GM12878 (cell line): Measurements from ENCODE around the gene WWP2. TPM values are rescaled to one million over a fixed set of nuclear protein-coding genes. Genes with fewer than 3 reads are reported as not detected.

Experiments used
- ATAC-seq: fragments of 200-7000 bp; cut with Tn5 transposase; 3 replicates; pipeline ENCODE4 v1.9.1; 2020; ENCODE audit warnings: mild to moderate bottlenecking, moderate library complexity
- BruUV-seq: library from RNA; stranded (reverse); fragments of 400-500 nt; replicated peaks from 2 replicates; lab custom pipeline; 2021; lab: Mats Ljungman, UMichigan
- CTCF ChIA-PET: fragments of 300-600 bp; sonication (Branson Sonifier 250); formaldehyde crosslinking; extraction: SDS; loops from one replicate; lab custom pipeline; 2021; ENCODE audit warnings: inconsistent platforms; lab: Yijun Ruan, JAX
- POLR2A ChIA-PET: fragments of 350-600 bp; formaldehyde crosslinking; extraction: SDS; loops from one replicate; lab custom pipeline; 2021; ENCODE audit warnings: inconsistent platforms; lab: Charles Lee
- RAD21 ChIA-PET: fragments of 300-600 bp; sonication (Branson Sonifier 250); formaldehyde crosslinking; loops from one replicate; lab custom pipeline; 2023; ENCODE audit warnings: antibody characterized with exemption; ENCODE audit not compliant: unreplicated experiment; lab: Charles Lee
- SMC1A ChIA-PET: fragments of 300-600 bp; sonication (Branson Sonifier 250); formaldehyde crosslinking; loops from one replicate; lab custom pipeline; 2023; ENCODE audit not compliant: unreplicated experiment, uncharacterized antibody; lab: Charles Lee
- DNase-seq: peaks from one replicate; pipeline ENCODE4 v3.0.0-alpha.2; 2011; ENCODE audit warnings: low read depth, low spot score
- FAIRE-seq: peaks from 3 replicates; lab custom pipeline; 2011; peaks lifted over from hg19 to GRCh38; lab: Jason Lieb, UNC
- H2AFZ ChIP-seq: 2 replicates; pipeline ENCODE4 v1.6.0; 2011; ENCODE audit warnings: low read depth, low read length, control low read depth; ENCODE audit not compliant: control insufficient read depth
- H3K27ac ChIP-seq: 2 replicates; pipeline ENCODE4 v1.5.1; 2011; ENCODE audit warnings: control low read depth; ENCODE audit not compliant: control insufficient read depth, insufficient read depth
- H3K27me3 ChIP-seq, 2 experiments: replicated peaks in 1 of 2; 2 replicates each; pipeline versions ENCODE4 v1.6.0 to v1.6.1; 2011; ENCODE audit warnings: low read length in 1 of 2; ENCODE audit not compliant: control insufficient read depth in 2 of 2, insufficient read depth in 2 of 2
- H3K36me3 ChIP-seq, 2 experiments: 2 replicates each; pipeline ENCODE4 v1.5.1; 2011; ENCODE audit warnings: low read length in 1 of 2; ENCODE audit not compliant: control insufficient read depth in 2 of 2, insufficient read depth in 2 of 2
- H3K4me1 ChIP-seq: 2 replicates; pipeline ENCODE4 v1.6.1; 2011; ENCODE audit warnings: mild to moderate bottlenecking, low read length, moderate library complexity, mixed read lengths; ENCODE audit not compliant: control insufficient read depth, insufficient read depth
- H3K4me2 ChIP-seq: 2 replicates; pipeline ENCODE4 v1.6.0; 2011; ENCODE audit warnings: control low read depth; ENCODE audit not compliant: control insufficient read depth, insufficient read depth
- H3K4me3 ChIP-seq: fragments of 200-600 bp; sonication (generic); 2 replicates; pipeline ENCODE4 v1.5.1; 2016
- H3K79me2 ChIP-seq: 2 replicates; pipeline ENCODE4 v1.6.0; 2011; ENCODE audit warnings: low read length; ENCODE audit not compliant: control insufficient read depth, insufficient read depth
- H3K9ac ChIP-seq: 2 replicates; pipeline ENCODE4 v1.8.0; 2011; ENCODE audit warnings: low read length, control low read depth, mixed read lengths; ENCODE audit not compliant: control insufficient read depth, insufficient read depth
- H3K9me3 ChIP-seq: replicated peaks from 3 replicates; pipeline ENCODE4 v1.5.1; 2011; ENCODE audit warnings: mild to moderate bottlenecking, low read length; ENCODE audit not compliant: control insufficient read depth, insufficient read depth
- H4K20me1 ChIP-seq: 2 replicates; pipeline ENCODE4 v1.6.0; 2011; ENCODE audit not compliant: control insufficient read depth, insufficient read depth
- CHD1 ChIP-seq: IDR thresholded peaks from 2 replicates; pipeline ENCODE4 v1.6.1; 2012; ENCODE audit warnings: low read depth, low read length, improper control_type of control experiment
- IKZF2 ChIP-seq, 2 experiments: fragments of 450-650 bp; IDR thresholded peaks; 2 replicates each; pipeline ENCODE4 v1.6.1; 2017; ENCODE audit warnings: mild to moderate bottlenecking in 2 of 2, moderate library complexity in 2 of 2
- MEF2A ChIP-seq: IDR thresholded peaks from 2 replicates; pipeline ENCODE4 v1.6.1; 2011; ENCODE audit warnings: low read depth, mild to moderate bottlenecking, low read length, moderate library complexity; ENCODE audit not compliant: insufficient read depth
- MEF2B ChIP-seq: fragments of 450-650 bp; IDR thresholded peaks from 2 replicates; pipeline ENCODE4 v1.6.1; 2018; ENCODE audit warnings: mild to moderate bottlenecking, moderate library complexity; ENCODE audit not compliant: partially characterized antibody, poor library complexity, severe bottlenecking
- SIX5 ChIP-seq: IDR thresholded peaks from 2 replicates; pipeline ENCODE4 v1.6.1; 2011; ENCODE audit warnings: mild to moderate bottlenecking, low read depth, low read length, moderate library complexity; ENCODE audit not compliant: severe bottlenecking
- TAF1 ChIP-seq: IDR thresholded peaks from 2 replicates; pipeline ENCODE4 v1.6.1; 2011; ENCODE audit warnings: mild to moderate bottlenecking, low read depth, low read length, borderline replicate concordance
- ZSCAN29 ChIP-seq: fragments of 450-650 bp; IDR thresholded peaks from 2 replicates; pipeline ENCODE4 v1.6.1; 2017; ENCODE audit warnings: mild to moderate bottlenecking, moderate library complexity
- WGBS: methylation state at CpG from one replicate; pipeline ENCODE4 v1.1.6; 2016; ENCODE audit warnings: low lambda C conversion rate; ENCODE audit not compliant: insufficient replicate concordance, insufficient coverage; ENCODE audit errors: missing lambda C conversion rate; 5-methylcytosine and 5-hydroxymethylcytosine counted together
- in situ Hi-C: fragments of 300-500 bp; cut with MboI; formaldehyde crosslinking; loops from 9 replicates; pipeline ENCODE4 v1.14.3; 2018; ENCODE audit warnings: mixed read lengths
- intact Hi-C: fragments of 100-400 bp; cut with micrococcal nuclease; formaldehyde crosslinking; loops from one replicate; pipeline ENCODE4 v1.14.2; 2022; ENCODE audit not compliant: unreplicated experiment
- polyA plus RNA-seq, 11 experiments: library from polyadenylated mRNA; depleted of rRNA in 4 of 11; unstranded in 6 of 11; stranded (reverse) in 5 of 11; fragments of >200 nt; fragmentation: Nextera tagmentation in 4 of 11; fragmentation: Illumina TruSeq in 1 of 11; extraction: Ambion mirVana in 4 of 11; extraction: Trizol in 1 of 11; gene quantifications; 1 replicate in 1 of 11; 2 replicates in 10 of 11; pipeline versions ENCODE4 v1.2.1 to v1.2.3, GENCODE V29; 2011 to 2016; ENCODE audit warnings: inconsistent platforms in 2 of 11, missing spikeins in 2 of 11, low read depth in 1 of 11
- total RNA-seq, 4 experiments: library from RNA; depleted of rRNA in 3 of 4; stranded (reverse); fragments of >200 nt in 3 of 4; fragmentation: Illumina TruSeq in 1 of 4; extraction: Trizol in 1 of 4; gene quantifications; 2 replicates each; pipeline versions ENCODE4 v1.2.1 to v1.2.3, GENCODE V29; 2013 to 2021
- TF ChIP-seq, protein P1 (sequence below): fragments of 450-650 bp; IDR thresholded peaks from 2 replicates; pipeline ENCODE4 v1.6.1; 2018; ENCODE audit warnings: mild to moderate bottlenecking, low read depth, moderate library complexity; ENCODE audit not compliant: partially characterized antibody

Gene WWP2
- total and polyA plus RNA-seq, 10 of the 15 experiments (the other 5 are each of a cell fraction or from before 2014, with no cell fraction given), result 2.8 to 47.0 (median 23.8) TPM

DNA sequence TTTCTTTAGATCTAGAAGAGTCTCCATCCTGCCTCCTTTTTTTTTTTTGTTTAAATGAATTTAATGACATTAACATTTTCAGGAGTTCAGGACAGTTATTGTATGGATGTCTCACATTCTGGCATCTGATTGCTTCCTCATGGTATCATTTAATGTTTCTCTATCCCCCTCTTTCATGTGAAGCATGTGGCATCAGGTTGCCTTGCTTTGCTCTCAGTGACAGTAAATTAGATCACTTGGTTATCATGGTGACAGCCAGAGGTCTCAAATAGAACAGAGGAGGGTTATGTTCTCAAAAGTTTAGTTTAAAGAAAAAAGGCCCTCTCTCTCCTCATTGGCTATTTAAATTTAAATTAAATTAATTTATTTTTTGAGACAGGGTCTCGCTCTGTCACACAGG, 74.1 kb downstream of the WWP2 start:
- Histone ChIP-seq H3K27ac (no peak overlapping the region), H4K20me1 (no peaks in the 10 kb centered on the region), H3K4me2 (no peak overlapping the region), H2AFZ (no peak overlapping the region), H3K36me3 (no peaks in the 10 kb centered on the region), H3K9me3 (no peaks in the 10 kb centered on the region), H3K79me2 (no peaks in the 10 kb centered on the region), H3K27me3 (no peaks in the 10 kb centered on the region), H3K4me1 (peaks cover 2% of the 10 kb centered on the region; the same call in 1 of the 2 replicates), H3K9ac (no peak overlapping the region), H3K4me3 (no peak overlapping the region)
- ATAC-seq (no peak), DNase-seq (no peak), FAIRE-seq (no peak)
- ChIA-PET RAD21 (no interaction called here), CTCF (no interaction called here), SMC1A (no interaction called here), POLR2A (no interaction called here)
- in situ Hi-C loops, result no loop called here
- 93% methylated on average over 1 of the region's 1 CpG for WGBS
- TF ChIP-seq MEF2A, result no peak
- TF ChIP-seq, protein P1, sequence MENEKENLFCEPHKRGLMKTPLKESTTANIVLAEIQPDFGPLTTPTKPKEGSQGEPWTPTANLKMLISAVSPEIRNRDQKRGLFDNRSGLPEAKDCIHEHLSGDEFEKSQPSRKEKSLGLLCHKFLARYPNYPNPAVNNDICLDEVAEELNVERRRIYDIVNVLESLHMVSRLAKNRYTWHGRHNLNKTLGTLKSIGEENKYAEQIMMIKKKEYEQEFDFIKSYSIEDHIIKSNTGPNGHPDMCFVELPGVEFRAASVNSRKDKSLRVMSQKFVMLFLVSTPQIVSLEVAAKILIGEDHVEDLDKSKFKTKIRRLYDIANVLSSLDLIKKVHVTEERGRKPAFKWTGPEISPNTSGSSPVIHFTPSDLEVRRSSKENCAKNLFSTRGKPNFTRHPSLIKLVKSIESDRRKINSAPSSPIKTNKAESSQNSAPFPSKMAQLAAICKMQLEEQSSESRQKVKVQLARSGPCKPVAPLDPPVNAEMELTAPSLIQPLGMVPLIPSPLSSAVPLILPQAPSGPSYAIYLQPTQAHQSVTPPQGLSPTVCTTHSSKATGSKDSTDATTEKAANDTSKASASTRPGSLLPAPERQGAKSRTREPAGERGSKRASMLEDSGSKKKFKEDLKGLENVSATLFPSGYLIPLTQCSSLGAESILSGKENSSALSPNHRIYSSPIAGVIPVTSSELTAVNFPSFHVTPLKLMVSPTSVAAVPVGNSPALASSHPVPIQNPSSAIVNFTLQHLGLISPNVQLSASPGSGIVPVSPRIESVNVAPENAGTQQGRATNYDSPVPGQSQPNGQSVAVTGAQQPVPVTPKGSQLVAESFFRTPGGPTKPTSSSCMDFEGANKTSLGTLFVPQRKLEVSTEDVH, result no peak
- no peak for TF ChIP-seq SIX5
- TF ChIP-seq IKZF2 (IDR thresholded peaks at IDR 0.05), result no peak
- TF ChIP-seq ZSCAN29, result no peak
- no peak for TF ChIP-seq TAF1
- TF ChIP-seq MEF2B, result no peak
- TF ChIP-seq CHD1, result no peak
- intact Hi-C loops, result no loop called here
- BruUV-seq, result no TSS peak
